GM12878 (cell line): ENCODE results near the gene PDCD5. TPM values are rescaled to one million over a fixed set of nuclear protein-coding genes. Genes with fewer than 3 reads are reported as not detected.

ENCODE experiments used
- ATAC-seq: fragments of 200-7000 bp; cut with Tn5 transposase; 3 replicates; pipeline ENCODE4 v1.9.1; 2020; ENCODE audit warnings: mild to moderate bottlenecking, moderate library complexity
- BruUV-seq: library from RNA; stranded (reverse); fragments of 400-500 nt; replicated peaks from 2 replicates; lab custom pipeline; 2021; lab: Mats Ljungman, UMichigan
- CTCF ChIA-PET: fragments of 300-600 bp; sonication (Branson Sonifier 250); formaldehyde crosslinking; extraction: SDS; loops from one replicate; lab custom pipeline; 2021; ENCODE audit warnings: inconsistent platforms; lab: Yijun Ruan, JAX
- POLR2A ChIA-PET: fragments of 350-600 bp; formaldehyde crosslinking; extraction: SDS; loops from one replicate; lab custom pipeline; 2021; ENCODE audit warnings: inconsistent platforms; lab: Charles Lee
- RAD21 ChIA-PET: fragments of 300-600 bp; sonication (Branson Sonifier 250); formaldehyde crosslinking; loops from one replicate; lab custom pipeline; 2023; ENCODE audit warnings: antibody characterized with exemption; ENCODE audit not compliant: unreplicated experiment; lab: Charles Lee
- SMC1A ChIA-PET: fragments of 300-600 bp; sonication (Branson Sonifier 250); formaldehyde crosslinking; loops from one replicate; lab custom pipeline; 2023; ENCODE audit not compliant: unreplicated experiment, uncharacterized antibody; lab: Charles Lee
- DNase-seq: peaks from one replicate; pipeline ENCODE4 v3.0.0-alpha.2; 2011; ENCODE audit warnings: low read depth, low spot score
- FAIRE-seq: peaks from 3 replicates; lab custom pipeline; 2011; peaks lifted over from hg19 to GRCh38; lab: Jason Lieb, UNC
- H2AFZ ChIP-seq: 2 replicates; pipeline ENCODE4 v1.6.0; 2011; ENCODE audit warnings: low read depth, low read length, control low read depth; ENCODE audit not compliant: control insufficient read depth
- H3K27ac ChIP-seq: 2 replicates; pipeline ENCODE4 v1.5.1; 2011; ENCODE audit warnings: control low read depth; ENCODE audit not compliant: control insufficient read depth, insufficient read depth
- H3K27me3 ChIP-seq, 2 experiments: replicated peaks in 1 of 2; 2 replicates each; pipeline versions ENCODE4 v1.6.0 to v1.6.1; 2011; ENCODE audit warnings: low read length in 1 of 2; ENCODE audit not compliant: control insufficient read depth in 2 of 2, insufficient read depth in 2 of 2
- H3K36me3 ChIP-seq, 2 experiments: 2 replicates each; pipeline ENCODE4 v1.5.1; 2011; ENCODE audit warnings: low read length in 1 of 2; ENCODE audit not compliant: control insufficient read depth in 2 of 2, insufficient read depth in 2 of 2
- H3K4me1 ChIP-seq: 2 replicates; pipeline ENCODE4 v1.6.1; 2011; ENCODE audit warnings: mild to moderate bottlenecking, low read length, moderate library complexity, mixed read lengths; ENCODE audit not compliant: control insufficient read depth, insufficient read depth
- H3K4me2 ChIP-seq: 2 replicates; pipeline ENCODE4 v1.6.0; 2011; ENCODE audit warnings: control low read depth; ENCODE audit not compliant: control insufficient read depth, insufficient read depth
- H3K4me3 ChIP-seq: fragments of 200-600 bp; sonication (generic); 2 replicates; pipeline ENCODE4 v1.5.1; 2016
- H3K79me2 ChIP-seq: 2 replicates; pipeline ENCODE4 v1.6.0; 2011; ENCODE audit warnings: low read length; ENCODE audit not compliant: control insufficient read depth, insufficient read depth
- H3K9ac ChIP-seq: 2 replicates; pipeline ENCODE4 v1.8.0; 2011; ENCODE audit warnings: low read length, control low read depth, mixed read lengths; ENCODE audit not compliant: control insufficient read depth, insufficient read depth
- H3K9me3 ChIP-seq: replicated peaks from 3 replicates; pipeline ENCODE4 v1.5.1; 2011; ENCODE audit warnings: mild to moderate bottlenecking, low read length; ENCODE audit not compliant: control insufficient read depth, insufficient read depth
- H4K20me1 ChIP-seq: 2 replicates; pipeline ENCODE4 v1.6.0; 2011; ENCODE audit not compliant: control insufficient read depth, insufficient read depth
- CEBPB ChIP-seq, 2 experiments: fragments of 150-350 bp in 1 of 2; IDR thresholded peaks; 2 replicates each; pipeline ENCODE4 v1.6.1; 2012 to 2014; ENCODE audit warnings: low read depth in 2 of 2, low read length in 2 of 2, borderline replicate concordance in 1 of 2, inconsistent platforms in 1 of 2
- CREB1 ChIP-seq: IDR thresholded peaks from 2 replicates; pipeline ENCODE4 v1.6.1; 2012; ENCODE audit warnings: low read depth, mild to moderate bottlenecking, inconsistent platforms
- EGR1 ChIP-seq, 2 experiments: IDR thresholded peaks; 1 replicate in 1 of 2; 2 replicates in 1 of 2; pipeline ENCODE4 v1.6.1; 2011 to 2012; ENCODE audit warnings: low read depth in 2 of 2, low read length in 2 of 2, borderline replicate concordance in 1 of 2, mild to moderate bottlenecking in 1 of 2, moderate library complexity in 1 of 2
- MYC ChIP-seq: IDR thresholded peaks from 2 replicates; pipeline ENCODE4 v1.6.1; 2011; ENCODE audit warnings: mild to moderate bottlenecking, low read length, moderate library complexity, inconsistent platforms; ENCODE audit not compliant: insufficient read depth, insufficient replicate concordance, insufficient read length, severe bottlenecking
- WGBS: methylation state at CpG from one replicate; pipeline ENCODE4 v1.1.6; 2016; ENCODE audit warnings: low lambda C conversion rate; ENCODE audit not compliant: insufficient replicate concordance, insufficient coverage; ENCODE audit errors: missing lambda C conversion rate; 5-methylcytosine and 5-hydroxymethylcytosine counted together
- in situ Hi-C: fragments of 300-500 bp; cut with MboI; formaldehyde crosslinking; loops from 9 replicates; pipeline ENCODE4 v1.14.3; 2018; ENCODE audit warnings: mixed read lengths
- intact Hi-C: fragments of 100-400 bp; cut with micrococcal nuclease; formaldehyde crosslinking; loops from one replicate; pipeline ENCODE4 v1.14.2; 2022; ENCODE audit not compliant: unreplicated experiment
- polyA plus RNA-seq, 11 experiments: library from polyadenylated mRNA; depleted of rRNA in 4 of 11; unstranded in 6 of 11; stranded (reverse) in 5 of 11; fragments of >200 nt; fragmentation: Nextera tagmentation in 4 of 11; fragmentation: Illumina TruSeq in 1 of 11; extraction: Ambion mirVana in 4 of 11; extraction: Trizol in 1 of 11; gene quantifications; 1 replicate in 1 of 11; 2 replicates in 10 of 11; pipeline versions ENCODE4 v1.2.1 to v1.2.3, GENCODE V29; 2011 to 2016; ENCODE audit warnings: inconsistent platforms in 2 of 11, missing spikeins in 2 of 11, low read depth in 1 of 11
- total RNA-seq, 4 experiments: library from RNA; depleted of rRNA in 3 of 4; stranded (reverse); fragments of >200 nt in 3 of 4; fragmentation: Illumina TruSeq in 1 of 4; extraction: Trizol in 1 of 4; gene quantifications; 2 replicates each; pipeline versions ENCODE4 v1.2.1 to v1.2.3, GENCODE V29; 2013 to 2021
- TF ChIP-seq, protein P1 (sequence below): fragments of 450-650 bp; IDR thresholded peaks from 2 replicates; pipeline ENCODE4 v1.6.1; 2017; ENCODE audit warnings: borderline replicate concordance

The PDCD5 gene
- total and polyA plus RNA-seq, 10 of the 15 experiments (the other 5 are each of a cell fraction or from before 2014, with no cell fraction given), result 124 to 556 (median 227) TPM

DNA sequence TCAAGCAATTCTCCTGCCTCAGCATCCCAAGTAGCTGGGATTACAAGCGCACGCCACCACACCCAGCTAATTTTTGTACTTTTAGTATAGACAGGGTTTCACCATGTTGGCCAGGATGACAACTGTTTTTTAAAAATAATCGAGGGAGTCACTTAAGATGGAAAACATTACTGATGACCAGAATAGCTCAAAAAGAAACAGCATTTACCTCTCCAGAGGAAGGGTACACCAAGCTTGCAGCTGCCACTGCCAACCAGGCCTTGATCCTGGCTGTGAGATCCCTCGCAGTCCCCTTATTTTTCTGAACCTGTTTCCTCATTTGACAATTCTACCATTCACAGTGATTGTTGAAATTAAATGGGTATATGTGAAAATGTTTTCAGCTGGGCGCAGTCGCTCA, 14.5 kb downstream of the PDCD5 start (continued):
- TF ChIP-seq EGR1 (IDR thresholded peaks at IDR 0.05; ENCODE audit: borderline replicate concordance in 1 of 2, low read depth in 2 of 2, low read length in 2 of 2) (no peak), MYC (no peak), CEBPB (IDR thresholded peaks at IDR 0.05; ENCODE audit: borderline replicate concordance in 1 of 2, low read depth in 2 of 2, low read length in 2 of 2) (no peak)
- TF ChIP-seq, protein P1, sequence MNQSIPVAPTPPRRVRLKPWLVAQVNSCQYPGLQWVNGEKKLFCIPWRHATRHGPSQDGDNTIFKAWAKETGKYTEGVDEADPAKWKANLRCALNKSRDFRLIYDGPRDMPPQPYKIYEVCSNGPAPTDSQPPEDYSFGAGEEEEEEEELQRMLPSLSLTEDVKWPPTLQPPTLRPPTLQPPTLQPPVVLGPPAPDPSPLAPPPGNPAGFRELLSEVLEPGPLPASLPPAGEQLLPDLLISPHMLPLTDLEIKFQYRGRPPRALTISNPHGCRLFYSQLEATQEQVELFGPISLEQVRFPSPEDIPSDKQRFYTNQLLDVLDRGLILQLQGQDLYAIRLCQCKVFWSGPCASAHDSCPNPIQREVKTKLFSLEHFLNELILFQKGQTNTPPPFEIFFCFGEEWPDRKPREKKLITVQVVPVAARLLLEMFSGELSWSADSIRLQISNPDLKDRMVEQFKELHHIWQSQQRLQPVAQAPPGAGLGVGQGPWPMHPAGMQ, result no peak

DNA sequence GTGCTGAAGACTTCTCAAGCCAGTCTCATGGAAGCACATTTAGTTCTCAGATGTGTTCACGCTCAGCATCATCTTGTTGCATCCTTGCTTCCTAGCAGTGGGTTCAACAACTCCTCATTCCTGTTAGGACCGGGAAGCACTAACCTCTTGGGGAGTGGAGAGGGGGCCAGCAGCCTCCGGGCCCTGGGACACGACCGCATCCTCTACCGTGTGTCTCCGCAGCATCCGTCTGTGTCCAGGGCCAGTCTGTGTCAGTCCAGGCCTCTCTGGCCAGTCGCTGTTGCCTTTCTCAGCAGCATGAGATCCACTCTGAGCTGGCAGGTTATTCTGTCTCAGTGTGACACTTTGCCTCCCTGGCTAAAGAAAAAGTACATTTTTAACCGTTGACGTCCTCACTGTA, 17.0 kb downstream of the PDCD5 start:
- Histone ChIP-seq H3K79me2 (no peaks in the 10 kb centered on the region), H3K27ac (no peak overlapping the region), H3K27me3 (no peaks in the 10 kb centered on the region), H3K4me2 (no peak overlapping the region), H3K9ac (no peak overlapping the region), H3K9me3 (no peaks in the 10 kb centered on the region; the same call in 2 of the 3 replicates), H2AFZ (no peak overlapping the region), H3K4me1 (no peaks in the 10 kb centered on the region), H4K20me1 (no peaks in the 10 kb centered on the region), H3K36me3 (peaks cover 5 to 29% of the 10 kb centered on the region in 2 experiments; a peak in 3 of 4 replicates), H3K4me3 (no peak overlapping the region)
- CTCF ChIA-PET, result interaction anchor here (0.8 to 1.9 kb wide), 3 partner anchors 51 to 377 kb away, joined by 3 read pairs; no protein-coding TSS in a partner anchor
- no peak for DNase-seq
- intact Hi-C loops (no loop called here), in situ Hi-C loops (no loop called here)
- ATAC-seq, result no peak
- POLR2A ChIA-PET, result no interaction called here
- no peak for FAIRE-seq
- RAD21 ChIA-PET, result no interaction called here
- SMC1A ChIA-PET, result interaction anchor here (0.7 kb wide), 1 partner anchor 93 kb away, joined by 3 read pairs; no protein-coding TSS in a partner anchor
- no TSS peak for BruUV-seq
- no peak for TF ChIP-seq CREB1
- 87% methylated on average over 11 of the region's 11 CpGs for WGBS
